Muscle layer of colon (tissue), 2 donors: ENCODE results near the gene SPATA2.

ENCODE experiments used
- H3K27ac ChIP-seq: one replicate; pipeline ENCODE4 v1.7.0; 2013; ENCODE audit warnings: low read depth, mild to moderate bottlenecking, low read length, moderate library complexity
- H3K27me3 ChIP-seq, 2 donors: one replicate each; pipeline ENCODE4 v1.7.0; 2013; ENCODE audit warnings: low read length in 2 of 2, mild to moderate bottlenecking in 2 of 2; ENCODE audit not compliant: insufficient read depth in 2 of 2, control insufficient read depth in 1 of 2
- H3K36me3 ChIP-seq: one replicate; pipeline ENCODE4 v1.7.0; 2013; ENCODE audit warnings: mild to moderate bottlenecking, low read length; ENCODE audit not compliant: insufficient read depth
- H3K4me1 ChIP-seq: one replicate; pipeline ENCODE4 v1.7.0; 2013; ENCODE audit warnings: mild to moderate bottlenecking, low read length; ENCODE audit not compliant: insufficient read depth
- H3K4me3 ChIP-seq, 2 donors: one replicate each; pipeline ENCODE4 v1.7.0; 2013; ENCODE audit warnings: low read length in 2 of 2, low read depth in 1 of 2, mild to moderate bottlenecking in 1 of 2, moderate library complexity in 1 of 2
- H3K9ac ChIP-seq: one replicate; pipeline ENCODE4 v1.7.0; 2013; ENCODE audit warnings: low read length
- H3K9me3 ChIP-seq: one replicate; pipeline ENCODE4 v1.7.0; 2013; ENCODE audit warnings: mild to moderate bottlenecking, low read length
- donor health status: abdominal sarcoma.
- donor health status: Adenocarcinoma of cecum.

The SPATA2 gene

DNA sequence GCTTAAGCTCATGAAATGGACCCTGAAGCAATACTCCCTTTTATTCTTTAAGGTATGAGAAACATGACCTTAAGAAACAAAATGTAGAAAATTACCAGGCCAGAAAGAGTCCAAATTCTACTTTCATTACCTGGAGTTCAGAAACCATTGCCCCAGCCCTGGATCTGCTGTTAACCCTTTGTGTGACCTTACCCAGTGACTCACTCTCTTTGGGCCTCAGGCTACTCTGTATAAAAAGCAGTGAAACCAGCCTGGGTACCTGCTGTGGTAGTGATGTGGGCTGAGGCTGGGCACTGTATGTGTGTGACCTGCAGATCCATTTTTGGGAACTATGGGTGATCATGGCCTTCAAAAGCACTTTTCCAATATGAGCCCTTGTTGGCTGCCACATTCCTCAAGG, 55.5 kb downstream of the SPATA2 start:
- Histone ChIP-seq H3K27ac (no peak overlapping the region), H3K4me3 (no peak overlapping the region), H3K27me3 (no peaks in the 10 kb centered on the region), H3K9ac (no peak overlapping the region), H3K9me3 (no peaks in the 10 kb centered on the region), H3K36me3 (peaks cover 26% of the 10 kb centered on the region), H3K4me1 (no peaks in the 10 kb centered on the region)

DNA sequence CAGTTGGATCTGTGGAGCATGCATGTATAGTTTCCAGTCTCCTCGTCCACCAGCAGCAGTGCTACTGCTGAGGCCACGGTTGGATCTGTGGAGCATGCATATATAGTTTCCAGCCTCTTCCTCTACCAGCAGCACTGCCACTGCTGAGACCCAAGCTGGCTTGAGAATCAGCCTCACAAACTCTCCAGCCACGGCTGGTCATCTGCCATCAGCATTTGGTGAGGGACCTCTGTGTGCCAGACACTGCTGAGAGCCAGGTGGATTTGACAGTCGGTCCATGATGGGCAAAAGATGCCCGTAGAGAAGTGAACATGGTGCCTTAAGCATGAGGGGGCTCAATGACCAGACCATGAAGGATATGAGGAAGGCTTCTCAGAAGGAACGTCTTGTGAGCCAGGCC, 56.3 kb downstream of the SPATA2 start:
- H3K9me3 ChIP-seq = no peaks in the 10 kb centered on the region

DNA sequence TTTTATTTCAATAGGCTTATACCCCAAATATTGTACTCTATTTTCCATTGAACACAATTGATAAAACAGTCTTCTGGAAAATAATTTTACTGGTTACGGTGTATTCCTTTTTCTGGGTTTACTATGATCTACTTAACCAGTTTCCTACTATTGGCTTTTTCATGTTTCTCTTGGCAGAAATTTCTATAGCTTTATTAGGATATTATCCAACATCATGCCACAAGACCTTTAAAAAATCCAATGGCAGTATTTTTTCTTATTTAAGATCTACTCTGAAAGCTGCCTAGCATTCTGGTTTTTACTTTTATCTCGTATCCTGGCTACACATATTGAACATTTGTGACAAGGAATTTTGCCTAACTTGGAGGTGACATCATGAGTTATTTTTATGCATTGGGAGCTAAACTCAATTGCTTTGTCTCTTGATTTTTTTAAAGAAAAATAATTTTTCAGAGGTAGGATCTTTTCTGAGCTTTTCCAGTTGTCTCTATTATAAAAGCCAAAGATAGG, 57.2 kb downstream of the SPATA2 start:
- Histone ChIP-seq H3K36me3 (peaks cover 36% of the 10 kb centered on the region), H3K27ac (no peak overlapping the region)

More for the DNA sequence above, 56.3 kb downstream of the SPATA2 start:
- H3K4me1 ChIP-seq = no peaks in the 10 kb centered on the region
- H3K9ac ChIP-seq = no peak overlapping the region
- no peak overlapping the region for H3K27ac ChIP-seq
- H3K27me3 ChIP-seq = no peaks in the 10 kb centered on the region
- H3K4me3 ChIP-seq = no peak overlapping the region
- peaks cover 30% of the 10 kb centered on the region for H3K36me3 ChIP-seq

DNA sequence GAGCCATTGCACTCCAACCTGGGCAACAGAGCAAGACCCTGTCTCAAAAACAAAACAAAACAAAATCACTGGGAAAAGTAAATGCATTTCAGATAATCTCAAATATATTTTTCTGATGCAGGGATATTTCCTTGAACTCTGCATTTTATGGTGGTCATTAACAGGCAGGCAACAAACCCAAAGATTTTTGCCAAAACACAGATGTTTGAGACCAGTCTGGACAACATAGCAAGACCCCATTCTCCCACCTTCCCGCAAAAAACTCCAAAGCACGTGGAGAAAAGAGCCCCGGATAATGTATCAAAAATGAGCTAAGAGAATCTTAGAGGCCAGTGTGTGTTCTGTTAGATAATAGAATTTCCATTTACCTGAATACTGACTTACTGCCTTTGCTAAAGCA, 58.4 kb downstream of the SPATA2 start:
- Histone ChIP-seq H3K27me3 (no peaks in the 10 kb centered on the region), H3K27ac (no peak overlapping the region), H3K9ac (no peak overlapping the region), H3K36me3 (peaks cover 38% of the 10 kb centered on the region), H3K9me3 (no peaks in the 10 kb centered on the region), H3K4me1 (no peaks in the 10 kb centered on the region), H3K4me3 (no peak overlapping the region)

More for the DNA sequence above, 57.2 kb downstream of the SPATA2 start:
- Histone ChIP-seq H3K27me3 (no peaks in the 10 kb centered on the region), H3K4me3 (no peak overlapping the region), H3K4me1 (no peaks in the 10 kb centered on the region), H3K9me3 (no peaks in the 10 kb centered on the region), H3K9ac (no peak overlapping the region)

DNA sequence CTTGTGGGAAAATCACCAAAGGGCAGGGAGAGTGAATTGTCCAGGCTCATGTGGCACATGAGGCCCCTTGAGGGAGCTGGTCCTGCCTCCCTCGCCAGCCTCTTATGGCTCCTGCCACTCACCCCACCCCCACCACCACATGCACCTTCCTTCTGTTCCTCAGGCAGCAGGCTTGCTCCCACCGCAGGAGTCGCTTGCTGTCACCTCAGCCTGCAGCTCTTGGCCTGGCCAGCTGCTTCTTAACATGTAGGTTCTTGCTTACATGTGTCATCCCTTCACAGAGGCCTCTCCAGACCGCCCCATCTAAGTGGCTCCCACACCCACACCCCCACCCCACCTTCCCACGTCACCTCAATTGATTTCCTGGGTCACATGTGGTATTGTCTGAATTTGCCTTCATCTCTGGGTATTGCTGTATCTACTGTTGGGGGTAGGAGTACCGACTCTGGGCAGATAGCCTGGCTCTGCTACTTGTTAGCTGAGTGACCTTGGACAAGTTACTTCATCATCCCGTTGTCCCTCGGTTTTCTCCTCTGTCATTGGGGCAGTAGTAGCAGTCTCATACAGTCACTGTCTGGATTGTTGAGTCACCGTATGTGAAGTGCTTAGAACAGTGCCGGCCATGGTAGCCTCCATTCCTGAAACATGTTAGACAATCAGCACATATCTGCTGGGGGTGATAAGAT, 61.0 kb downstream of the SPATA2 start:
- no peaks in the 10 kb centered on the region for H3K4me1 ChIP-seq
- peaks cover 45% of the 10 kb centered on the region for H3K36me3 ChIP-seq
- no peak overlapping the region for H3K9ac ChIP-seq
- H3K9me3 ChIP-seq = no peaks in the 10 kb centered on the region
- H3K4me3 ChIP-seq = no peak overlapping the region
- H3K27ac ChIP-seq = no peak overlapping the region
- H3K27me3 ChIP-seq = no peaks in the 10 kb centered on the region

DNA sequence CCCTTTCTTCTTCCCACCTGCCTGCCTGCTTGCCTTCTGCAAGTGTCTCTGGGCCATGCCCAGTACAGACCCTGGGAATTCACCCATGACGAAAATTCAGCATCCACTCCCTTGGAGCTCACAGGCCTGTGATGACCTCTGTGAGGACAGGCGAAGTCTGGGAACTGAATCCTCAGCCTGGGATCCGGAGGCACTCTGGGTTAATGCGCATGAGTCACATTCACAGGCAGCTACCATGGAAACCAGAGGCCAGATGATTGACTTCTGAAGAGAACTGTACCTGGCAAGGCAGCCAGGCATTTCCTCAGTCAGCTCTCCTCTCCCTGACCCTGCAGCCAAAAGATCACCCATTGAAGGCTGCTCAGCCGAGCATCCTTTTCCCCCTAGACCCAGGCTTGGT, 61.7 kb downstream of the SPATA2 start:
- H3K36me3 ChIP-seq = peaks cover 49% of the 10 kb centered on the region
- H3K27ac ChIP-seq = no peak overlapping the region
- H3K4me1 ChIP-seq = no peaks in the 10 kb centered on the region
- H3K27me3 ChIP-seq = no peaks in the 10 kb centered on the region
- H3K4me3 ChIP-seq = no peak overlapping the region
- H3K9me3 ChIP-seq = no peaks in the 10 kb centered on the region
- no peak overlapping the region for H3K9ac ChIP-seq
